NCI-H460 (cell line): ENCODE results near the gene CSNK2A2. TPM values are rescaled to one million over a fixed set of nuclear protein-coding genes. Genes with fewer than 3 reads are reported as not detected.

Experiments used
- DNase-seq: peaks from one replicate; pipeline ENCODE4 v3.0.0-alpha.2; 2016; ENCODE audit warnings: low read depth; ENCODE audit errors: extremely low read depth
- total RNA-seq: library from RNA; depleted of rRNA; stranded (reverse); fragments of >200 nt; shearing (Covaris generic); gene quantifications from 2 replicates; pipeline ENCODE4 v1.2.3, GENCODE V29; 2014

CSNK2A2 gene
- total RNA-seq, 1 experiment from 2014 or later = 60.1 TPM

GRCh38 chr16:58200004-58200797 is 2.3 kb upstream of the CSNK2A2 start:
- no peak for DNase-seq

DNA sequence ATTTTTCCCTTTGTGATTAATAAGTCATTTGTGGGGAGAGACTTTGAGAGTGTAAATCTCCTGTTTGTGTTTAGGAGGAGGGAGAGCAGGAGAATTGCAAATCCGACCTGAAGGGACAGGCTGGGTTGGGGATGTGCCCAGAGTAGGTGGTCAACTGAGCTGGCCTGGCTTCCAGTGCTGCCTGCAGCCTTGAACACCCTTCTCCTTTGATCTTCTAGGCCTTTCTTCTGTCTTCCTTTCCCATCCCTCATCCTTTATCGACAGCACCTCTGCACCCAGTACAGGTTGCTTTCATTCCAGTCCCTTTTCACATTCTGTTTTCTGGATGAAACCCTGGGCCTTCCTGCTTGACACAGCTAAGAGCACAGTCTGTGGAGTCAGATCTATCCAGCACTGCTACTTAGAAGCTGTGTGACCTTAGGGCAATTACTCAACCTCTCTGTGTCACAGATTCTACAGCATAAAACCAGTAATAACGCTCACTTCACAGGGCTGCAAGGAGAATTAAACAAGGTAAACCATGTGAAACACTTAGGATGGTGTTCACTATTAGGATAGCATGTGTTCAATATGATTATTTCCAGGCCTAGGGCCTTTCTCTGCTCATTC is 1.0 kb upstream of the CSNK2A2 start:
- no peak for DNase-seq

- no peak for DNase-seq
Measured at GRCh38 chr16:58197314-58198012, 443 bp downstream of the CSNK2A2 start.

DNA sequence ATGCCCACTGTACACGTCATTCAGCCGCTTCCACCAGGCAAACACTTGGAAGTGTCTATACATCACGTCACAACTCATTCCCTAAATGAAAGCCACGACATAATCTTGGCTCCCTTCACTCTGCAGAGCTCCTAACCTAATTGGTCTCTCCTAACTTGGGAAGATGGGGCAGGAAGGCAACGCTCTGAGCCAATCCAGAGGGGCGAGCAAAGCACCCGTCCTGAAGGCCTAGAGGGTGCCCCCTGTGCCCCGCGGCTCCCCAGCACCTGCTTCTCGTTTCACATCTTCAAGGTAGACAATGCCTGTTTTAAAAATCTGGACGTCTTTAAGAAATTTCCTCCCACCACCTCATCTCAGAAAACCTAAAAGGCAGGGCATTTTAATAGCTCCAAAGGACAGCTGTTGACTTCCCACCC is 1.0 kb downstream of the CSNK2A2 start:
- no peak for DNase-seq

DNA sequence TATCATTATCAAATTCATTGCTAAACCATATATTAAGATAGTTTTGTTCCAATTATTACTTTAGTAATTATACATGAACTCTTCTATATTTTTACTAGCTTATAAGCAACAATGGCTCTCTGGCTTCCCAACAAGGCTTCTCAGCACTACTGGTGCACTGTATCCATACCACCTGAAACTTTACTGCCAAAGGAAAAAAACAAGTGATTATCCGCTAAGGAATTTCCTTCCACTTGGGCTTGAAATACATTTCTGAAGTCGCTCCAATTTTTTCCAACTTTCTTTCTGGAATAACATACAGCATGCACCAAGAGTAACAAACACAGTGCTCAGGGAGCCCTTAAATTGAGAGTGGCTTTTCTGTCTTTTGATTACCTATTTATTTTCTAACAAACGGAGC is 2.1 kb downstream of the CSNK2A2 start:
- no peak for DNase-seq

DNA sequence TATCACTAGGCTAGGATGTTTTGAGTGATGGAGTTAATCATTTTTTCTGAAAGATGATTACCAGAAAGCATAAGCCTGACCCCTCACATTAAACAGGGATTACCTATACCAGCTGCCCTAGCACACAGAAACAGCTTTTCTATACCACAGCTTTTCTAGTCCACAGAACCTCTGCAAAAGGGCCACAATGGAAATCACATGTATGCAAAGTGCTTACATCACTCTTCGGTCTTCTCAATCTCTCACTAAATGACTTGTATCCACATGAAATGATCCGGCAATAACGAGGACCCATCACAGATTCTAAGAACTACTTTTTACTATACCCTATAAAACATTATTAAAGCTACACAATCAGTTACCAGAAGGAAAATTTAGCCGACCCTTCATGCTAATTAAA is 2.6 kb downstream of the CSNK2A2 start:
- DNase-seq = no peak

DNA sequence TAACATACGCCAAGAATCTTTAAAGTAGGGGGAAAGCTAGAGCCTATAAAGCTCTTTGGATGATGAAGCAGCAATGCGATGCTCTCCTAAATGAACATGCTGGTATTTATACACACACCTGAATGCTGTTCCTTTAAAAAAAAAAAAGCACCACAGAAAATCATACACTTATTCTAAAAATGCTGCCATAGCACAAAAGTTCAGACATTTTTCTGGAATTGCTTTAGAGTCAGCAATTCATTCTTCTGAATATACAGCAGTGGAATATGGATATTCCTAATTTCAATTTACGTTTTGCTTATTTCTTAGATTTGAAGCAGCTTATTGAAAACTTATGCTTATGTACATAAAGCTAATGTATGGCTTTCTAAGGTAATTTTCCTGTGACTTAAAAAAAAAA is 3.1 kb downstream of the CSNK2A2 start:
- DNase-seq = no peak

GRCh38 chr16:58187665-58188421 is 10.1 kb downstream of the CSNK2A2 start:
- DNase-seq = no peak

- DNase-seq = no peak
Measured at GRCh38 chr16:58187092-58187491, 10.8 kb downstream of the CSNK2A2 start.

GRCh38 chr16:58186176-58186944 is 11.5 kb downstream of the CSNK2A2 start:
- DNase-seq = no peak

DNA sequence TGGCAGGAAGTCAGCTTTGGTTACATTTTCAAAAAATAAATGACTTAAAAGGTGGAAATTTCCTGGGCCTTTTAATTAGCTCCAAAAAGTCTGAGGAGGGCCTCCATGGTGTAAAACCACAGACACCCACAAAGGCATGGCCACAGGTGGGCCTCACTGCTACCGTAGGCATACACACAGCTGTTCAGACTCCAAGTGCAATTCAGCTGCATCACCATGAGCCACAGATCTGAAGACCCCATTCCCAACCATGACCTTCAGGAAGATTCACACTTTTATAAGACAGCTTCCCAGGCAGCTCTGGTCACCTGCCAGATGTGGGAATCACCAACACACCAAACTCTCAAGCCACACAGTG is 20.6 kb downstream of the CSNK2A2 start:
- DNase-seq = no peak

GRCh38 chr16:58176608-58177352 is 21.1 kb downstream of the CSNK2A2 start:
- DNase-seq = no peak

GRCh38 chr16:58170223-58170622 is 27.7 kb downstream of the CSNK2A2 start:
- DNase-seq = no peak

DNA sequence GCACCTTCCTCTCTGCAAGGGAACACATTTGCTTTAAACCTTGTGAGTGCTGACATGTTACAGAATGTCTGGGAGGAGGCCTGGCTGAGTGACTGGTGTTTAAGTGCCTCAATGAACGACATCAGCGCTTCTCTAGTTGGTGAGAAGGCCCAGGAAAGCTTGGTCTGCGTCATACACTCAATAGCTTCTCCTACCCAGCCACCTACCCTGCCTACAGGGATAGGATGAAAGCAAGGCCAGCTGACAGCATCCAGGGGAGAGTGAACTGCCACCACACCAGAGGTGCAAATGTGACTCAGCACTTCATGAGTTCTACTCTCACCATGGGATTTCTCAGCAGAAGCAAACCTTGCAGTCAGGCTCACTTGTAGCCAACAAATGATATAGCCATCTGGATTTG is 37.1 kb downstream of the CSNK2A2 start:
- DNase-seq = no peak

DNA sequence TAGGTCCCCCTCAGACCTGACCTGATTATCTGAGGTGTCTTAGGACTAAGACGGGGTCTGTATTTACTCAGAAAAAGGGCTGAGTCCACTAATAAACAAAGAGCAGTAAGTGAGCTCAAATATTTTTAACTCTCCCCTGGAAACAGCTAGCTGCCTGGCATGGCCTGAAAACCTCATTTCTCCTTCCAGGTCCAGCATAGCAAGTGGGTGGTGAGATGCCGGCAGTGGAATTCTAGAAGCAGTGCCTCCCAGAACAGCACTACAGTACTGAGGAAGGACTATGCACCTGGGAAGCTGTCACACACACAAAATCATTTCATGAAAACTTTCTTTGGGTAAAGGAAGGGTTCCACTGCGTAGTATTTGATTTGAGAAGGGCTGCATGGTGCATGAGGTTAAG is 39.2 kb downstream of the CSNK2A2 start:
- DNase-seq = no peak

GRCh38 chr16:58157951-58158540 is 39.9 kb downstream of the CSNK2A2 start:
- no peak for DNase-seq

DNA sequence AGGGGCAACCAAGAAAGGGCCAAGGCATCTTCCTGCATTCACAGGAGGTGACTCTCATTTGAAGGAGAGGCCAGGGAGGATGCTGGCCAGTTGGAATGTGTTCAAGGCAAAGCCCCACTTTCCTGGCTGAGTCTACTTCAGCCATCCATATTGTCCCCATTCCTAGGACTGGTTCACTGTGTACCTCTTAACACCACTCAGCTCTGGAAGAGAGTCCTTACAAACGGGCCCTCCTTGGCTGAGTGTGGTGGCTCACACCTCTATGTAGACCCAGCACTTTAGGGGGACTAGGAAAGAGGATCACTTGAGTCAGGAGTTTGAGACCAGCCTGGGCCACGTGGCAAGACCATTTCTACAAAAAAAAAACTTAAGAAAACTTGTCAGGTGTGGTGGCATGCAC is 40.7 kb downstream of the CSNK2A2 start:
- no peak for DNase-seq

- no peak for DNase-seq
Measured at GRCh38 chr16:58155839-58156238, 42.1 kb downstream of the CSNK2A2 start.

GRCh38 chr16:58154345-58154744 is 43.6 kb downstream of the CSNK2A2 start:
- no peak for DNase-seq
